ENCODE measurements around the gene SCYGR7.

GRCh38 chr2:227687189-227687588, 40.9 kb upstream of the SCYGR7 start:
- no peak for TF ChIP-seq CTCF (IDR thresholded peaks at IDR 0.05)
- no peak for TF ChIP-seq POLR2A (IDR thresholded peaks at IDR 0.05; ENCODE audit: low read depth)
- no peak for TF ChIP-seq EP300 (IDR thresholded peaks at IDR 0.05)
- no peak for TF ChIP-seq POLR2AphosphoS5 (IDR thresholded peaks at IDR 0.05)

All from esophagus muscularis mucosa (tissue), 4 donors.